ENCODE measurements around the gene SDR42E2. TPM values are rescaled to one million over a fixed set of nuclear protein-coding genes. Genes with fewer than 3 reads are reported as not detected.
"Not testable (repeated sequence)": the region's sequence is repeated elsewhere in the genome, so short reads cannot be mapped to it uniquely, and the experiment has no call there.

SDR42E2 gene
- total RNA-seq, 1 donor from 2014 or later: not detected

GRCh38 chr16:22195695-22196558 lies 33.6 kb downstream of the SDR42E2 start:
- H3K36me3 Mint-ChIP-seq: peaks cover 4% of the 10 kb centered on the region
- H3K9me3 Mint-ChIP-seq: peaks cover 6% of the 10 kb centered on the region
- no peak overlapping the region for H3K9ac ChIP-seq

GRCh38 chr16:22196559-22197168 lies 34.4 kb downstream of the SDR42E2 start:
- H3K27me3 ChIP-seq; H3K4me1 ChIP-seq; H3K36me3 Mint-ChIP-seq; H3K27ac ChIP-seq; H3K9me3 Mint-ChIP-seq; H2AFZ ChIP-seq (replicated peaks); H3K36me3 ChIP-seq; H4K20me1 ChIP-seq (ENCODE audit: low read depth); H3K9me3 ChIP-seq (ENCODE audit: low read depth); DNase-seq (ENCODE audit: low spot score); H3K9ac ChIP-seq; H3K79me2 ChIP-seq (ENCODE audit: low read depth): not testable (repeated sequence)
- H3F3A ChIP-seq (ENCODE audit: low read depth): peaks cover 11% of the 10 kb centered on the region
- Mint-ChIP-seq H3K4me3 (peak overlapping the region; percentile 92), H3K27me3 (ENCODE audit: insufficient read depth, low read depth) (peaks cover 24% of the 10 kb centered on the region), H3K27ac (peak overlapping the region; percentile 20), H3K4me1 (peaks cover 16% of the 10 kb centered on the region)
- peak overlapping the region; percentile 76 for H3K4me2 ChIP-seq
- H3K4me3 ChIP-seq: peak overlapping the region; percentile 90

More at GRCh38 chr16:22195695-22196558, 33.6 kb downstream of the SDR42E2 start:
- Mint-ChIP-seq H3K27me3 (ENCODE audit: insufficient read depth, low read depth) (peaks cover 24% of the 10 kb centered on the region), H3K27ac (peak overlapping the region; percentile 100), H3K4me1 (peaks cover 17% of the 10 kb centered on the region), H3K4me3 (peak overlapping the region; percentile 92)
- H3K9me3 ChIP-seq (ENCODE audit: low read depth): no peaks in the 10 kb centered on the region
- peak overlapping the region; percentile 76 for H3K4me2 ChIP-seq
- H3K4me1 ChIP-seq: no peaks in the 10 kb centered on the region
- H3K27ac ChIP-seq: no peak overlapping the region
- peak; percentile 85 for TF ChIP-seq CTCF (IDR thresholded peaks at IDR 0.05)
- TF ChIP-seq EZH2 (IDR thresholded peaks at IDR 0.05): no peak
- no peak for TF ChIP-seq EZH2phosphoT487 (IDR thresholded peaks at IDR 0.05)
- peak overlapping the region; percentile 90 for H3K4me3 ChIP-seq
- peak overlapping the region; percentile 100 for H2AFZ ChIP-seq (replicated peaks)
- H4K20me1 ChIP-seq (ENCODE audit: low read depth): no peaks in the 10 kb centered on the region
- no peaks in the 10 kb centered on the region for H3K79me2 ChIP-seq (ENCODE audit: low read depth)
- no peaks in the 10 kb centered on the region for H3K36me3 ChIP-seq
- peaks cover 11% of the 10 kb centered on the region for H3F3A ChIP-seq (ENCODE audit: low read depth)
- DNase-seq (ENCODE audit: low spot score): peak; percentile 89
- no peaks in the 10 kb centered on the region for H3K27me3 ChIP-seq

- Histone ChIP-seq H3F3A (ENCODE audit: low read depth) (peaks cover 7% of the 10 kb centered on the region), H4K20me1 (ENCODE audit: low read depth) (no peaks in the 10 kb centered on the region), H3K4me1 (no peaks in the 10 kb centered on the region), H3K79me2 (ENCODE audit: low read depth) (no peaks in the 10 kb centered on the region), H3K4me3 (no peak overlapping the region), H3K9ac (no peak overlapping the region), H3K27me3 (no peaks in the 10 kb centered on the region), H3K9me3 (ENCODE audit: low read depth) (no peaks in the 10 kb centered on the region), H3K36me3 (no peaks in the 10 kb centered on the region), H2AFZ (replicated peaks) (no peak overlapping the region), H3K4me2 (no peak overlapping the region), H3K27ac (no peak overlapping the region)
- TF ChIP-seq EZH2phosphoT487 (IDR thresholded peaks at IDR 0.05): no peak
- Mint-ChIP-seq H3K4me1 (peaks cover 10% of the 10 kb centered on the region), H3K27ac (no peak overlapping the region), H3K27me3 (ENCODE audit: insufficient read depth, low read depth) (peaks cover 22% of the 10 kb centered on the region), H3K9me3 (peaks cover 6% of the 10 kb centered on the region), H3K36me3 (peaks cover 4% of the 10 kb centered on the region), H3K4me3 (no peak overlapping the region)
- DNase-seq (ENCODE audit: low spot score): no peak
Observed at GRCh38 chr16:22198547-22199293, 36.4 kb downstream of the SDR42E2 start.

GRCh38 chr16:22202261-22202637 lies 39.9 kb downstream of the SDR42E2 start:
- no peak for TF ChIP-seq EZH2 (IDR thresholded peaks at IDR 0.05)
- no peak for TF ChIP-seq CTCF (IDR thresholded peaks at IDR 0.05)
- no peak for TF ChIP-seq EZH2phosphoT487 (IDR thresholded peaks at IDR 0.05)
- peak overlapping the region; percentile 15 for H3K27ac Mint-ChIP-seq
- Histone ChIP-seq H3K79me2 (ENCODE audit: low read depth) (peaks cover 4% of the 10 kb centered on the region), H4K20me1 (ENCODE audit: low read depth) (peaks cover 2% of the 10 kb centered on the region), H2AFZ (replicated peaks) (no peak overlapping the region), H3K36me3 (no peaks in the 10 kb centered on the region), H3K9ac (no peak overlapping the region), H3K27ac (no peak overlapping the region), H3K9me3 (ENCODE audit: low read depth) (no peaks in the 10 kb centered on the region), H3K4me3 (no peak overlapping the region), H3K4me1 (no peaks in the 10 kb centered on the region), H3K27me3 (peaks cover 6% of the 10 kb centered on the region), H3F3A (ENCODE audit: low read depth) (peaks cover 18% of the 10 kb centered on the region), H3K4me2 (no peak overlapping the region)
- no peaks in the 10 kb centered on the region for H3K36me3 Mint-ChIP-seq
- no peaks in the 10 kb centered on the region for H3K9me3 Mint-ChIP-seq
- DNase-seq (ENCODE audit: low spot score): no peak
- H3K4me1 Mint-ChIP-seq: peaks cover 4% of the 10 kb centered on the region
- no peaks in the 10 kb centered on the region for H3K27me3 Mint-ChIP-seq (ENCODE audit: insufficient read depth, low read depth)
- no peak overlapping the region for H3K4me3 Mint-ChIP-seq
